Pancreas (tissue), 10 donors: ENCODE results near the gene PKP1. TPM values are rescaled to one million over a fixed set of nuclear protein-coding genes. Genes with fewer than 3 reads are reported as not detected.
A peak's percentile ranks its signal among the peaks of the same experiment; 100 is the strongest.

ENCODE experiments used
- ATAC-seq, 4 donors: fragments of 200-7000 bp; cut with Tn5 transposase; one replicate each; pipeline versions ENCODE4 v1.8.0 to v1.9.1; 2020; ENCODE audit warnings: mild to moderate bottlenecking in 4 of 4, moderate library complexity in 4 of 4
- DNase-seq, 6 donors: peaks; one replicate each; pipeline ENCODE4 v3.0.0-alpha.2; 2020
- FAIRE-seq: peaks from 2 replicates; lab custom pipeline; 2012; peaks lifted over from hg19 to GRCh38; lab: Jason Lieb, UNC
- H3K27ac ChIP-seq, 4 donors: fragments of 200-600 bp; sonication (generic); 1 replicate in 3 of 4; 2 replicates in 1 of 4; pipeline versions ENCODE4 v1.5.0 to v1.8.0; 2020
- H3K27me3 ChIP-seq, 4 donors: fragments of 200-600 bp; one replicate each; pipeline ENCODE4 v1.8.0; 2021
- H3K36me3 ChIP-seq, 3 donors: fragments of 200-600 bp; sonication (generic) in 1 of 3; one replicate each; pipeline versions ENCODE4 v1.5.0 to v1.8.0; 2020 to 2021
- H3K4me1 ChIP-seq, 3 donors: fragments of 200-600 bp; one replicate each; pipeline ENCODE4 v1.8.0; 2021
- H3K4me3 ChIP-seq, 4 donors: fragments of 200-600 bp; sonication (generic) in 2 of 4; one replicate each; pipeline versions ENCODE4 v1.5.0 to v1.8.0; 2020 to 2021
- H3K9me3 ChIP-seq, 4 donors: fragments of 200-600 bp; one replicate each; pipeline ENCODE4 v1.8.0; 2021
- CTCF ChIP-seq, 4 donors: fragments of 200-600 bp; sonication (generic) in 3 of 4; IDR thresholded peaks; one replicate each; pipeline versions ENCODE4 v1.5.0 to v1.8.0; 2021; ENCODE audit warnings: antibody characterized with exemption in 4 of 4
- WGBS, 2 donors: extraction: QIAGEN DNeasy Blood & Tissue Kit; methylation state at CpG; one replicate each; pipeline ENCODE4 v1.1.7; 2013; 5-methylcytosine and 5-hydroxymethylcytosine counted together
- intact Hi-C, 3 donors: fragments of 100-400 bp; cut with DNase I; formaldehyde crosslinking; loops; one replicate each; pipeline versions ENCODE4 v1.11.1 to v1.14.2; 2022
- polyA plus RNA-seq, 2 donors: library from polyadenylated mRNA; stranded (reverse); fragments of 200-250 nt; gene quantifications; one replicate each; pipeline ENCODE4 v1.2.3, GENCODE V29; 2013
- total RNA-seq, 6 donors: library from RNA; stranded (reverse); fragmentation: NEBNext Ultra II Directional in 4 of 6; extraction: Animal tissue kit (Norgen Biotek cat#: 25700) in 4 of 6; gene quantifications; one replicate each; pipeline versions ENCODE4 v1.2.1 to v1.2.4, GENCODE V29; 2021 to 2023
- donor health status: healthy with polysubstance abuse.
- donor health status: DM: no; HTN: no; CAD: no; lungs with moderate emphysema.
- donor health status: DM: no; HTN: no; CAD: no.
- donor health status: control.
- donor health status: control.
- donor health status: Bipolar disorder and iron deficiency.
- donor health status: DM: yes; HTN: yes; CAD: no.
- donor health status: DM: no; HTN: no; CAD: no.
- donor health status: DM: no; HTN: no; CAD: no.
- donor health status: DM: yes; HTN: yes; CAD: no.

PKP1 gene
- total and polyA plus RNA-seq, 8 donors, result 0.04 to 0.37 (median 0.12) TPM; not detected in 1

GRCh38 chr1:201260648-201261311 is 22.5 kb upstream of the PKP1 start:
- no peaks in the 10 kb centered on the region for H3K36me3 ChIP-seq
- TF ChIP-seq CTCF (IDR thresholded peaks at IDR 0.05), result no peak
- H3K9me3 ChIP-seq, result no peaks in the 10 kb centered on the region
- ATAC-seq (no peak), DNase-seq (peak in 1 of 6 donors; percentile 30), FAIRE-seq (no peak)
- no peak overlapping the region for H3K4me3 ChIP-seq
- intact Hi-C loops, result no loop called here
- WGBS, 2 donors, result 88 to 89% methylated on average over 8 of the region's 8 CpGs
- no peaks in the 10 kb centered on the region for H3K4me1 ChIP-seq
- H3K27me3 ChIP-seq, result no peaks in the 10 kb centered on the region
- no peak overlapping the region for H3K27ac ChIP-seq

- DNase-seq, result peak in 1 of 6 donors; percentile 26
- Histone ChIP-seq H3K27ac (no peak overlapping the region), H3K4me1 (no peaks in the 10 kb centered on the region), H3K36me3 (no peaks in the 10 kb centered on the region), H3K27me3 (no peaks in the 10 kb centered on the region), H3K4me3 (no peak overlapping the region), H3K9me3 (no peaks in the 10 kb centered on the region)
- no peak for TF ChIP-seq CTCF (IDR thresholded peaks at IDR 0.05)
- WGBS, 2 donors, result 81 to 86% methylated on average over 8 of the region's 8 CpGs
- no peak for FAIRE-seq
- intact Hi-C loops, result no loop called here
- ATAC-seq, result no peak
Observed at GRCh38 chr1:201261771-201262547, 21.3 kb upstream of the PKP1 start.

DNA sequence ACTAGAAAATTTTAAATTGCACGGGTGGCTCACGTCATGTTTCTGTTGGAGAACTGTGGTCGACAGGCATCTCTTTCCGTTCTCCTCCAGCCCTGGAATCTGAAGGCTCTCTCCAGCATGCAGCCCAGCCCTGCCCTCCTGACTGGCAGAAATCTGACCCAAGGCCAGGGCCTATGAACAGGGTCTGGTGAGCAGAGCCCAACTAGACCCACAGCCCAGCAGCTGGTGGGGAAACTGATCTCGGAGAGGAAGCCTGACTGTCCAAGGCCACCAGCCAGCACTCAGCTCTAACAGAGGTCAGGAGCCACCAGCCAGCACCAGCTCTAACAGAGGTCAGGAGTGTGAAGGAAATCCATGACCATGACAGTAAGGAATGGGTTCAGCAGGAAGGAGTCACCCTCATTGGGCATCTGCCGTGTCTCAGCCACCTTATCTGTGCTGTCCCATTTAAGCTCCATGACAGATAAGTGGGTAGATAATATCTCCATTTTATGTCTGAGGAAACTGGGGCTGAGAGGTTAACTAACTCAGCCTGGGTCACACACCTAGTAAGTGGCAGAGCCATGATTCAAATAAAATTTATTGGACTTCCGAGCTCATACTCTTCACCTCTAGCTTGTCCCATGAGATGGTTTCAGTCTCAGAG is 20.2 kb upstream of the PKP1 start:
- intact Hi-C loops, result no loop called here
- peak in 1 of 6 donors; percentile 16 for DNase-seq
- no peaks in the 10 kb centered on the region for H3K9me3 ChIP-seq
- H3K4me1 ChIP-seq, result no peaks in the 10 kb centered on the region
- FAIRE-seq, result no peak
- no peak for ATAC-seq
- no peaks in the 10 kb centered on the region for H3K36me3 ChIP-seq
- no peak for TF ChIP-seq CTCF (IDR thresholded peaks at IDR 0.05)
- no peak overlapping the region for H3K4me3 ChIP-seq
- 80 to 82% methylated on average over 7 of the region's 7 CpGs for whole genome bisulfite sequencing, 2 donors
- no peaks in the 10 kb centered on the region for H3K27me3 ChIP-seq
- no peak overlapping the region for H3K27ac ChIP-seq

GRCh38 chr1:201264072-201264471 is 19.2 kb upstream of the PKP1 start:
- Histone ChIP-seq H3K4me1 (no peaks in the 10 kb centered on the region), H3K36me3 (no peaks in the 10 kb centered on the region), H3K9me3 (no peaks in the 10 kb centered on the region), H3K27me3 (no peaks in the 10 kb centered on the region), H3K27ac (no peak overlapping the region), H3K4me3 (no peak overlapping the region)
- no peak for TF ChIP-seq CTCF (IDR thresholded peaks at IDR 0.05)
- FAIRE-seq (no peak), ATAC-seq (no peak), DNase-seq (peak in 2 of 6 donors; percentile 3 to 33)
- intact Hi-C loops, result no loop called here
- WGBS, 2 donors, result 75 to 77% methylated on average over 6 of the region's 6 CpGs
